WTC11 (cell line): ENCODE data around the gene SH3GL2.

ENCODE experiments used
- CBFB ChIP-seq: sonication (generic); formaldehyde crosslinking; IDR thresholded peaks from 2 replicates; pipeline ENCODE4 v1.8.1; 2022; ENCODE audit warnings: mild to moderate bottlenecking, low read depth, missing genetic modification reagents
- ELF4 ChIP-seq: sonication (generic); formaldehyde crosslinking; IDR thresholded peaks from 2 replicates; pipeline ENCODE4 v1.8.1; 2022; ENCODE audit warnings: low read depth, mild to moderate bottlenecking, moderate library complexity, missing genetic modification reagents
- MLX ChIP-seq: sonication (generic); formaldehyde crosslinking; IDR thresholded peaks from 2 replicates; pipeline ENCODE4 v1.8.1; 2023; ENCODE audit warnings: mild to moderate bottlenecking, missing genetic modification reagents, moderate library complexity
- RELA ChIP-seq: sonication (generic); formaldehyde crosslinking; IDR thresholded peaks from 2 replicates; pipeline ENCODE4 v1.8.1; 2022; ENCODE audit warnings: missing genetic modification reagents, mild to moderate bottlenecking, borderline replicate concordance
- SMAD3 ChIP-seq: sonication (generic); formaldehyde crosslinking; IDR thresholded peaks from 2 replicates; pipeline ENCODE4 v1.8.0; 2022; ENCODE audit warnings: missing genetic modification reagents, mild to moderate bottlenecking, borderline replicate concordance
- SMAD4 ChIP-seq: sonication (generic); formaldehyde crosslinking; IDR thresholded peaks from 2 replicates; pipeline ENCODE4 v1.8.0; 2022; ENCODE audit warnings: mild to moderate bottlenecking, missing genetic modification reagents
- SP1 ChIP-seq: sonication (generic); formaldehyde crosslinking; conservative IDR thresholded peaks from 2 replicates; pipeline ENCODE4 v1.8.1; 2022; ENCODE audit warnings: missing genetic modification reagents
- USF2 ChIP-seq: sonication (generic); formaldehyde crosslinking; IDR thresholded peaks from 2 replicates; pipeline ENCODE4 v1.8.1; 2023; ENCODE audit warnings: mild to moderate bottlenecking, missing genetic modification reagents, moderate library complexity
- TF ChIP-seq, protein P1 (sequence below): sonication (generic); formaldehyde crosslinking; conservative IDR thresholded peaks from 2 replicates; pipeline ENCODE4 v1.8.1; 2022; ENCODE audit warnings: mild to moderate bottlenecking, missing genetic modification reagents
- TF ChIP-seq, protein P2 (sequence below): fragments of 200-600 bp; IDR thresholded peaks from 2 replicates; pipeline ENCODE4 v1.8.0; 2022; ENCODE audit warnings: antibody characterized with exemption
- TF ChIP-seq, protein P3 (sequence below): sonication (generic); formaldehyde crosslinking; IDR thresholded peaks from 2 replicates; pipeline ENCODE4 v1.8.1; 2023; ENCODE audit warnings: mild to moderate bottlenecking, missing genetic modification reagents, borderline replicate concordance
- TF ChIP-seq, protein P4 (sequence below): sonication (generic); formaldehyde crosslinking; IDR thresholded peaks from 2 replicates; pipeline ENCODE4 v1.8.0; 2022; ENCODE audit warnings: mild to moderate bottlenecking, missing genetic modification reagents

DNA sequence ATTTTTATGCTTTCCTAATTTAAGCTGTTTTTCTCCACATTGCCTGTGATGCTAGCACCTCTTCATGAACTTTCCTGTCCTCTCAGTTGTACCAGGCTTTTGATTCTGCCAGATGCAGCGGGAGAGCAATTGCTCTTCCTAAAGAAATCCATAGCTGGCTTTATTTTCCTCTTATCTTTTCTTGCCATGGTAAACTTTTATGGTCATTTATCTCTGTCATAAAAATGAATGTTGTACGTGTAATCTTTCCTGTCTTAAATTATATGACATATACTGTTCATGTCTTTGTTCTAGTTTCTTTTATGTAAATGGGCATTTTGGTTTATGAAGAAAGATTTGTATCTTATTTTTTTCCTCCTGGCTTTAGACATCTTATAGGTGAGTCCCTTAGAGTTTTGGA is 127.5 kb downstream of the SH3GL2 start:
- TF ChIP-seq CBFB (CRISPR knock-in tag) = no peak
- TF ChIP-seq, protein P1, sequence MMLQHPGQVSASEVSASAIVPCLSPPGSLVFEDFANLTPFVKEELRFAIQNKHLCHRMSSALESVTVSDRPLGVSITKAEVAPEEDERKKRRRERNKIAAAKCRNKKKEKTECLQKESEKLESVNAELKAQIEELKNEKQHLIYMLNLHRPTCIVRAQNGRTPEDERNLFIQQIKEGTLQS = no peak
- TF ChIP-seq, protein P2, sequence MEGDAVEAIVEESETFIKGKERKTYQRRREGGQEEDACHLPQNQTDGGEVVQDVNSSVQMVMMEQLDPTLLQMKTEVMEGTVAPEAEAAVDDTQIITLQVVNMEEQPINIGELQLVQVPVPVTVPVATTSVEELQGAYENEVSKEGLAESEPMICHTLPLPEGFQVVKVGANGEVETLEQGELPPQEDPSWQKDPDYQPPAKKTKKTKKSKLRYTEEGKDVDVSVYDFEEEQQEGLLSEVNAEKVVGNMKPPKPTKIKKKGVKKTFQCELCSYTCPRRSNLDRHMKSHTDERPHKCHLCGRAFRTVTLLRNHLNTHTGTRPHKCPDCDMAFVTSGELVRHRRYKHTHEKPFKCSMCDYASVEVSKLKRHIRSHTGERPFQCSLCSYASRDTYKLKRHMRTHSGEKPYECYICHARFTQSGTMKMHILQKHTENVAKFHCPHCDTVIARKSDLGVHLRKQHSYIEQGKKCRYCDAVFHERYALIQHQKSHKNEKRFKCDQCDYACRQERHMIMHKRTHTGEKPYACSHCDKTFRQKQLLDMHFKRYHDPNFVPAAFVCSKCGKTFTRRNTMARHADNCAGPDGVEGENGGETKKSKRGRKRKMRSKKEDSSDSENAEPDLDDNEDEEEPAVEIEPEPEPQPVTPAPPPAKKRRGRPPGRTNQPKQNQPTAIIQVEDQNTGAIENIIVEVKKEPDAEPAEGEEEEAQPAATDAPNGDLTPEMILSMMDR = no peak
- no peak for TF ChIP-seq RELA
- TF ChIP-seq MLX = no peak
- TF ChIP-seq SP1 (CRISPR knock-in tag) = no peak
- no peak for TF ChIP-seq USF2
- TF ChIP-seq, protein P3, sequence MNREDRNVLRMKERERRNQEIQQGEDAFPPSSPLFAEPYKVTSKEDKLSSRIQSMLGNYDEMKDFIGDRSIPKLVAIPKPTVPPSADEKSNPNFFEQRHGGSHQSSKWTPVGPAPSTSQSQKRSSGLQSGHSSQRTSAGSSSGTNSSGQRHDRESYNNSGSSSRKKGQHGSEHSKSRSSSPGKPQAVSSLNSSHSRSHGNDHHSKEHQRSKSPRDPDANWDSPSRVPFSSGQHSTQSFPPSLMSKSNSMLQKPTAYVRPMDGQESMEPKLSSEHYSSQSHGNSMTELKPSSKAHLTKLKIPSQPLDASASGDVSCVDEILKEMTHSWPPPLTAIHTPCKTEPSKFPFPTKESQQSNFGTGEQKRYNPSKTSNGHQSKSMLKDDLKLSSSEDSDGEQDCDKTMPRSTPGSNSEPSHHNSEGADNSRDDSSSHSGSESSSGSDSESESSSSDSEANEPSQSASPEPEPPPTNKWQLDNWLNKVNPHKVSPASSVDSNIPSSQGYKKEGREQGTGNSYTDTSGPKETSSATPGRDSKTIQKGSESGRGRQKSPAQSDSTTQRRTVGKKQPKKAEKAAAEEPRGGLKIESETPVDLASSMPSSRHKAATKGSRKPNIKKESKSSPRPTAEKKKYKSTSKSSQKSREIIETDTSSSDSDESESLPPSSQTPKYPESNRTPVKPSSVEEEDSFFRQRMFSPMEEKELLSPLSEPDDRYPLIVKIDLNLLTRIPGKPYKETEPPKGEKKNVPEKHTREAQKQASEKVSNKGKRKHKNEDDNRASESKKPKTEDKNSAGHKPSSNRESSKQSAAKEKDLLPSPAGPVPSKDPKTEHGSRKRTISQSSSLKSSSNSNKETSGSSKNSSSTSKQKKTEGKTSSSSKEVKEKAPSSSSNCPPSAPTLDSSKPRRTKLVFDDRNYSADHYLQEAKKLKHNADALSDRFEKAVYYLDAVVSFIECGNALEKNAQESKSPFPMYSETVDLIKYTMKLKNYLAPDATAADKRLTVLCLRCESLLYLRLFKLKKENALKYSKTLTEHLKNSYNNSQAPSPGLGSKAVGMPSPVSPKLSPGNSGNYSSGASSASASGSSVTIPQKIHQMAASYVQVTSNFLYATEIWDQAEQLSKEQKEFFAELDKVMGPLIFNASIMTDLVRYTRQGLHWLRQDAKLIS = no peak
- TF ChIP-seq SMAD3 = no peak
- TF ChIP-seq, protein P4, sequence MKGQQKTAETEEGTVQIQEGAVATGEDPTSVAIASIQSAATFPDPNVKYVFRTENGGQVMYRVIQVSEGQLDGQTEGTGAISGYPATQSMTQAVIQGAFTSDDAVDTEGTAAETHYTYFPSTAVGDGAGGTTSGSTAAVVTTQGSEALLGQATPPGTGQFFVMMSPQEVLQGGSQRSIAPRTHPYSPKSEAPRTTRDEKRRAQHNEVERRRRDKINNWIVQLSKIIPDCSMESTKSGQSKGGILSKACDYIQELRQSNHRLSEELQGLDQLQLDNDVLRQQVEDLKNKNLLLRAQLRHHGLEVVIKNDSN (CRISPR knock-in tag) = no peak
- TF ChIP-seq ELF4 (CRISPR knock-in tag) = no peak
- no peak for TF ChIP-seq SMAD4
